Nephron (organoid): Measurements from ENCODE around the gene PLXND1.

ENCODE experiments used
- H3K27ac Mint-ChIP-seq, 3 experiments: 2 replicates each; pipeline ENCODE4 v1.8.0; 2020; ENCODE audit warnings: mixed read lengths in 3 of 3, mild to moderate bottlenecking in 2 of 3, moderate library complexity in 1 of 3
- H3K27me3 Mint-ChIP-seq: 2 replicates; pipeline ENCODE4 v1.8.0; 2021; ENCODE audit warnings: low read depth, mild to moderate bottlenecking, moderate library complexity, mixed read lengths
- H3K36me3 Mint-ChIP-seq: 2 replicates; pipeline ENCODE4 v1.8.0; 2020; ENCODE audit warnings: low read depth, mixed read lengths
- H3K4me1 Mint-ChIP-seq: 2 replicates; pipeline ENCODE4 v1.8.0; 2020; ENCODE audit warnings: mixed read lengths
- H3K4me3 Mint-ChIP-seq, 3 experiments: 2 replicates each; pipeline ENCODE4 v1.8.0; 2020; ENCODE audit warnings: mild to moderate bottlenecking in 3 of 3, mixed read lengths in 3 of 3, moderate library complexity in 2 of 3
- H3K9me3 Mint-ChIP-seq: 2 replicates; pipeline ENCODE4 v1.8.0; 2020; ENCODE audit warnings: mixed read lengths
- TF ChIP-seq, protein P1 (sequence below), 3 experiments: fragments of 200-600 bp; sonication (generic); IDR thresholded peaks; one replicate each; pipeline ENCODE4 v1.5.0; 2021; ENCODE audit warnings: antibody characterized with exemption in 3 of 3; ENCODE audit not compliant: unreplicated experiment in 3 of 3

PLXND1 gene

GRCh38 chr3:129605922-129606635 is 397 bp downstream of the PLXND1 start:
- TF ChIP-seq, protein P1, sequence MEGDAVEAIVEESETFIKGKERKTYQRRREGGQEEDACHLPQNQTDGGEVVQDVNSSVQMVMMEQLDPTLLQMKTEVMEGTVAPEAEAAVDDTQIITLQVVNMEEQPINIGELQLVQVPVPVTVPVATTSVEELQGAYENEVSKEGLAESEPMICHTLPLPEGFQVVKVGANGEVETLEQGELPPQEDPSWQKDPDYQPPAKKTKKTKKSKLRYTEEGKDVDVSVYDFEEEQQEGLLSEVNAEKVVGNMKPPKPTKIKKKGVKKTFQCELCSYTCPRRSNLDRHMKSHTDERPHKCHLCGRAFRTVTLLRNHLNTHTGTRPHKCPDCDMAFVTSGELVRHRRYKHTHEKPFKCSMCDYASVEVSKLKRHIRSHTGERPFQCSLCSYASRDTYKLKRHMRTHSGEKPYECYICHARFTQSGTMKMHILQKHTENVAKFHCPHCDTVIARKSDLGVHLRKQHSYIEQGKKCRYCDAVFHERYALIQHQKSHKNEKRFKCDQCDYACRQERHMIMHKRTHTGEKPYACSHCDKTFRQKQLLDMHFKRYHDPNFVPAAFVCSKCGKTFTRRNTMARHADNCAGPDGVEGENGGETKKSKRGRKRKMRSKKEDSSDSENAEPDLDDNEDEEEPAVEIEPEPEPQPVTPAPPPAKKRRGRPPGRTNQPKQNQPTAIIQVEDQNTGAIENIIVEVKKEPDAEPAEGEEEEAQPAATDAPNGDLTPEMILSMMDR (IDR thresholded peaks at IDR 0.05; ENCODE audit: unreplicated experiment in 3 of 3), result no peak
- H3K27ac Mint-ChIP-seq, result peak overlapping the region; percentile 63 to 90 (median 78)
- H3K27me3 Mint-ChIP-seq, result peaks cover 19% of the 10 kb centered on the region
- H3K9me3 Mint-ChIP-seq, result no peaks in the 10 kb centered on the region
- H3K4me3 Mint-ChIP-seq, result peak overlapping the region; percentile 87 to 97 (median 89)
- no peaks in the 10 kb centered on the region for H3K36me3 Mint-ChIP-seq
- H3K4me1 Mint-ChIP-seq, result peaks cover 28% of the 10 kb centered on the region

DNA sequence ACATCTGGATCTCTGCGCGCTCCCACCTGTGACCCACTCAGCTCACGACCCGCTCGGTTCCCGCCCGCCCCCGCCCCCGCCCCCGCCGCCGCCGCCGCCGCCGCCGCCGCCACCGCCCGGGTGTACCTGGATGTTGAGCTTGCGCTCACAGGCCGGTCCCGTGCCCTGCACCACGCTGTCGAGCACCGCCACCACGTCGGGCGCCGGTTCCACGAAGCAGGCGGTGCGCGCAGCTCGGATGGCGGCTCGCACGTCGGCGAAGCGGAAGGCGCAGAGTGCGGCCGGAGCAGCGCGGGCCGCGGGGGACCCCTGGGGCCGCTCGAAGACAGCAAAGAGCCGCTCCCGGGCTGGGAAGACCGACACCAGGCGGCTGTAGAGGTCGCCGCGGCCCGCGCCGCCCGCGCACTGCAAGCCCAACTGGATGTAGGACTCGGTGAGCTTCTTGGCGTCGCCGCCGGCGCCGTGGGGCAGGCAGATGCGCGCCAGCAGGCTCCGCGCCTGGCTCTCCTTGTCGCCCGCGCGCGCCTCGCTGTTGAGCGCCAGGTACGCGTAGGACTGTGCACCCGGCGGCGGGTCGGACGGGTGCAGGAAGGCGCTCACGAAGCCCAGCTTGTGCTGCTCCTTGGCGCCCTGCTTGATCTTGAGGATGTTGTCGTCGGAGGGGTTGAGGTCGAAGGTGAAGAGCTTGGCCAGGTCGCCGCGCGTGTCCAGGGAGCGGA is 1.1 kb downstream of the PLXND1 start:
- Mint-ChIP-seq H3K4me1 (peaks cover 35% of the 10 kb centered on the region), H3K27me3 (peaks cover 19% of the 10 kb centered on the region), H3K36me3 (no peaks in the 10 kb centered on the region), H3K9me3 (no peaks in the 10 kb centered on the region), H3K27ac (peak overlapping the region; percentile 63 to 90 (median 78)), H3K4me3 (peak overlapping the region; percentile 87 to 97 (median 89))
- TF ChIP-seq, protein P1 (IDR thresholded peaks at IDR 0.05; ENCODE audit: unreplicated experiment in 3 of 3), result peak in 1 of 3 experiments; percentile 11

DNA sequence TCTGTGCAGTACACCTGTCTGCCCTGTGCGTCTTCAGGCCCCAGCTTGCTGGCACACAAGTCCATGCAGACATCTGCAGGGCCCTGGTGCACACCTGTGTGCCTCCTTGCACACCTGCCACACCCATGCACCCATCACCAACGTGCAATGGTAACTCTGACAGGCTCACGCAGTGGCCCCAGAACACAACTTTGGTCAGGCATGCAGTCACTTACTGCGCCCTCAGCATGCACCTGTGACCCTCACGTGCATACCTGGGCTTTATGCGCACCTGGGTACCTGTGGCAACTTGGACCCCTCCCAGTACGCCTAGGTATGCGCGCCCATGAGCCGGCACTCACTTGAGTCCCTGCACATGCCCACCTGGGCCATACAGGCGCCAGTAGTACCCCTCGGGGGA is 1.7 kb downstream of the PLXND1 start:
- peaks cover 19% of the 10 kb centered on the region for H3K27me3 Mint-ChIP-seq

DNA sequence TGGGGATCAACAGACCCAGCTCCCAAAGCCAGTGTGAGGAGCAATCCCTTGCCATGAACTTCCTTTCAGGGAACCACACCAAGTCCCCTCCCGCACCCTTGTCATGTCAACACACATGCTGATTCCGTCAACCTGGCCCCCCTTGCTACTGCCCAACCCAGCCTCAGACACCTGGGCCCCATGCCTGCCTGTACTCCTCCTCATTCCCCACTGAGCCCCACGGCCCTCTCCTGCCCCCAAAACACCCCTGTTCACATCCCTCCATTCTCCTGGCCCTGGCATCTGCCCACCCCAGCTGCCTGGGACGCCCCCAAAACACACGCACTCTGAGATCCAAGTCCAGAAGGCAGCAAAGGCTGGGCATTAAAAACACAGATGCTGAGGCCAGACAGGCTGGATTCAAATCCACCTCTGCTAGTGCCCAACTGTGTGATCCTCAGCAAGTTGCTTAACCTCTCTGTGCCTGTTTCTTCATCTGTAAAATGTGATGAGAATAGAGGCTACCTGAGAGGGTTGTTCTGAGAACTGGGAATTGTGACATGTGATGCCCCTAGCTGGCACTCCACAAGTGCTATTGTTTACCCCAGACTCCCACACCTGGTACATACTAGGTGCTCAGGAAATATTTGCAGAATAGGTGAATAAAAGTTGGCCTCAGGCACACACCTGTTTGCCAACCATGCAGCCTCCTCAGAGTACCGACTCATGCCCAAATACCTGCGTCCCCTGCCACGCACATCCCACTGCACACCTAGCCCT is 2.3 kb downstream of the PLXND1 start:
- peak overlapping the region; percentile 85 to 97 (median 87) for H3K4me3 Mint-ChIP-seq
- H3K9me3 Mint-ChIP-seq, result no peaks in the 10 kb centered on the region
- TF ChIP-seq, protein P1 (IDR thresholded peaks at IDR 0.05; ENCODE audit: unreplicated experiment in 3 of 3), result no peak
- H3K4me1 Mint-ChIP-seq, result peaks cover 46% of the 10 kb centered on the region
- no peaks in the 10 kb centered on the region for H3K36me3 Mint-ChIP-seq
- peaks cover 19% of the 10 kb centered on the region for H3K27me3 Mint-ChIP-seq
- peak overlapping the region; percentile 66 to 73 (median 69) for H3K27ac Mint-ChIP-seq

More for the DNA sequence above, 1.7 kb downstream of the PLXND1 start:
- H3K4me3 Mint-ChIP-seq, result peak overlapping the region; percentile 85 to 97 (median 87)
- no peaks in the 10 kb centered on the region for H3K36me3 Mint-ChIP-seq
- H3K27ac Mint-ChIP-seq, result peak overlapping the region in 2 of 3 experiments; percentile 17 to 66
- H3K9me3 Mint-ChIP-seq, result no peaks in the 10 kb centered on the region
- peaks cover 40% of the 10 kb centered on the region for H3K4me1 Mint-ChIP-seq
- TF ChIP-seq, protein P1 (IDR thresholded peaks at IDR 0.05; ENCODE audit: unreplicated experiment in 3 of 3), result no peak

DNA sequence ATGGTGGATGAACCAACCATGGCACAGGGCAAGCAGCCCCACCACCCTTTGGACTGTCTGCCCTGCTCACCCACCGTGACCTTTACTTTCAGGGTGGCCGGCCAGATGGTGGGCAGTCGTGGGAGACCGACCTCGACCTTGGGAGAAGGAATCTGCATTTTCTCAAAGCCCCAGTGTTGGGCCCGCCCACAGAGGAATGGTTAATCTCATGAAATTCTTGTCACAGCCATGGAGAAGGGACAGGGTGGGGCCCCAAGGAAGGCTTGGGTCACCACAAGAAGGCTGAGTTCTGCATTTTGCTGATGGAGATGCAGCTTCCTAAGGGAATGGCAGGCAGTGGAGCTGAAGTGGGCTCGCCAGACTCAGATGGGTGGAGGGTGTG is 2.9 kb downstream of the PLXND1 start:
- TF ChIP-seq, protein P1 (IDR thresholded peaks at IDR 0.05; ENCODE audit: unreplicated experiment in 3 of 3), result no peak
- H3K4me1 Mint-ChIP-seq, result peaks cover 51% of the 10 kb centered on the region
- peak overlapping the region; percentile 85 to 97 (median 87) for H3K4me3 Mint-ChIP-seq
- H3K9me3 Mint-ChIP-seq, result no peaks in the 10 kb centered on the region
- peak overlapping the region; percentile 66 to 79 (median 73) for H3K27ac Mint-ChIP-seq
- no peaks in the 10 kb centered on the region for H3K36me3 Mint-ChIP-seq
- H3K27me3 Mint-ChIP-seq, result peaks cover 19% of the 10 kb centered on the region
